ENCODE data around the gene CAMK2A.

CAMK2A gene

GRCh38 chr5:150289551-150290390 lies at the start of gene CAMK2A:
CAMK2A (minus strand) TSS chr5:150289773; CDS start chr5:150289625, 148 bp downstream.
- Mint-ChIP-seq H3K27ac (no peak within 1 kb of the TSS), H3K4me1 (ENCODE audit: low read depth) (no peaks in the 10 kb centered on the region), H3K27me3 (ENCODE audit: low read depth) (peaks cover 12% of the 10 kb centered on the region), H3K4me3 (no peak within 1 kb of the TSS), H3K9me3 (no peaks in the 10 kb centered on the region), H3K36me3 (ENCODE audit: low read depth) (no peaks in the 10 kb centered on the region)

GRCh38 chr5:150339165-150339564 lies 49.6 kb upstream of the CAMK2A start:
- Mint-ChIP-seq H3K4me1 (ENCODE audit: low read depth) (peaks cover 22% of the 10 kb centered on the region), H3K27ac (no peak overlapping the region), H3K27me3 (ENCODE audit: low read depth) (peaks cover 7% of the 10 kb centered on the region), H3K9me3 (peaks cover 3% of the 10 kb centered on the region), H3K36me3 (ENCODE audit: low read depth) (peaks cover 4% of the 10 kb centered on the region), H3K4me3 (no peak overlapping the region)

- Mint-ChIP-seq H3K9me3 (peaks cover 3% of the 10 kb centered on the region), H3K4me1 (ENCODE audit: low read depth) (peaks cover 21% of the 10 kb centered on the region), H3K4me3 (no peak overlapping the region), H3K27me3 (ENCODE audit: low read depth) (peaks cover 7% of the 10 kb centered on the region), H3K36me3 (ENCODE audit: low read depth) (peaks cover 4% of the 10 kb centered on the region), H3K27ac (no peak overlapping the region)
Observed at GRCh38 chr5:150338546-150338945, 49.0 kb upstream of the CAMK2A start.

GRCh38 chr5:150335778-150336177 lies 46.2 kb upstream of the CAMK2A start:
- Mint-ChIP-seq H3K36me3 (ENCODE audit: low read depth) (no peaks in the 10 kb centered on the region), H3K4me3 (no peak overlapping the region), H3K4me1 (ENCODE audit: low read depth) (peaks cover 4% of the 10 kb centered on the region), H3K27ac (no peak overlapping the region), H3K9me3 (no peaks in the 10 kb centered on the region), H3K27me3 (ENCODE audit: low read depth) (peaks cover 3% of the 10 kb centered on the region)

GRCh38 chr5:150333400-150333799 lies 43.8 kb upstream of the CAMK2A start:
- no peaks in the 10 kb centered on the region for H3K36me3 Mint-ChIP-seq (ENCODE audit: low read depth)
- H3K4me3 Mint-ChIP-seq: no peak overlapping the region
- no peaks in the 10 kb centered on the region for H3K4me1 Mint-ChIP-seq (ENCODE audit: low read depth)
- no peaks in the 10 kb centered on the region for H3K9me3 Mint-ChIP-seq
- H3K27me3 Mint-ChIP-seq (ENCODE audit: low read depth): peaks cover 3% of the 10 kb centered on the region
- H3K27ac Mint-ChIP-seq: no peak overlapping the region

- Mint-ChIP-seq H3K9me3 (no peaks in the 10 kb centered on the region), H3K4me3 (no peak overlapping the region), H3K27ac (no peak overlapping the region), H3K4me1 (ENCODE audit: low read depth) (no peaks in the 10 kb centered on the region), H3K27me3 (ENCODE audit: low read depth) (peaks cover 3% of the 10 kb centered on the region), H3K36me3 (ENCODE audit: low read depth) (no peaks in the 10 kb centered on the region)
Observed at GRCh38 chr5:150329881-150330876, 40.6 kb upstream of the CAMK2A start.

DNA sequence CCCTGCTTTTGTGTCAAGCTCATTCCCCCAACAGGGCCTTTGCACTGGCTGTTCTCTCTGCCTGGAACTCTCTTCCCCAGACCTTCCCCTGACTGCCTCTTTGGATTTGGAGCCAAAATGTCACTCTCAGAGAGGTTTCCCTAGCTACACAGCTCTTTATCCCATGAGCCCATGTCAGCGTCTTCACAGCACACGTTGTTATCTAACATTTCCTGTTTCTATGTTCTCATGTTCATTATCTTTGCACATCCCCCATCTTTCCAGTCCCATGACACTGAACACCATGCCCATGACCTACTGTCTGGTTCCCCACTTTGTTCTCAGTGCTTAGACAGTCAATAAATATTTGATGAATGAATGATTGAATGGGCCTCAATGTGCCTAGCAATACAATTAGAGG lies 39.5 kb upstream of the CAMK2A start:
- no peaks in the 10 kb centered on the region for H3K9me3 Mint-ChIP-seq

GRCh38 chr5:150328515-150328914 lies 38.9 kb upstream of the CAMK2A start:
- H3K4me3 Mint-ChIP-seq: no peak overlapping the region
- no peaks in the 10 kb centered on the region for H3K9me3 Mint-ChIP-seq
- no peaks in the 10 kb centered on the region for H3K4me1 Mint-ChIP-seq (ENCODE audit: low read depth)
- H3K27ac Mint-ChIP-seq: no peak overlapping the region
- peaks cover 7% of the 10 kb centered on the region for H3K27me3 Mint-ChIP-seq (ENCODE audit: low read depth)
- H3K36me3 Mint-ChIP-seq (ENCODE audit: low read depth): no peaks in the 10 kb centered on the region

More for the DNA sequence above, 39.5 kb upstream of the CAMK2A start:
- Mint-ChIP-seq H3K4me3 (no peak overlapping the region), H3K4me1 (ENCODE audit: low read depth) (no peaks in the 10 kb centered on the region), H3K27me3 (ENCODE audit: low read depth) (peaks cover 7% of the 10 kb centered on the region), H3K27ac (no peak overlapping the region), H3K36me3 (ENCODE audit: low read depth) (no peaks in the 10 kb centered on the region)

GRCh38 chr5:150327139-150327538 lies 37.6 kb upstream of the CAMK2A start:
- Mint-ChIP-seq H3K9me3 (no peaks in the 10 kb centered on the region), H3K4me3 (no peak overlapping the region), H3K4me1 (ENCODE audit: low read depth) (no peaks in the 10 kb centered on the region), H3K27me3 (ENCODE audit: low read depth) (peaks cover 7% of the 10 kb centered on the region), H3K36me3 (ENCODE audit: low read depth) (no peaks in the 10 kb centered on the region), H3K27ac (no peak overlapping the region)

GRCh38 chr5:150326707-150327106 lies 37.1 kb upstream of the CAMK2A start:
- H3K4me3 Mint-ChIP-seq: no peak overlapping the region
- no peak overlapping the region for H3K27ac Mint-ChIP-seq
- H3K9me3 Mint-ChIP-seq: no peaks in the 10 kb centered on the region
- H3K36me3 Mint-ChIP-seq (ENCODE audit: low read depth): no peaks in the 10 kb centered on the region
- no peaks in the 10 kb centered on the region for H3K4me1 Mint-ChIP-seq (ENCODE audit: low read depth)
- peaks cover 7% of the 10 kb centered on the region for H3K27me3 Mint-ChIP-seq (ENCODE audit: low read depth)

GRCh38 chr5:150325426-150325825 lies 35.9 kb upstream of the CAMK2A start:
- no peaks in the 10 kb centered on the region for H3K36me3 Mint-ChIP-seq (ENCODE audit: low read depth)
- no peak overlapping the region for H3K27ac Mint-ChIP-seq
- H3K27me3 Mint-ChIP-seq (ENCODE audit: low read depth): peaks cover 10% of the 10 kb centered on the region
- H3K9me3 Mint-ChIP-seq: no peaks in the 10 kb centered on the region
- no peak overlapping the region for H3K4me3 Mint-ChIP-seq
- no peaks in the 10 kb centered on the region for H3K4me1 Mint-ChIP-seq (ENCODE audit: low read depth)

DNA sequence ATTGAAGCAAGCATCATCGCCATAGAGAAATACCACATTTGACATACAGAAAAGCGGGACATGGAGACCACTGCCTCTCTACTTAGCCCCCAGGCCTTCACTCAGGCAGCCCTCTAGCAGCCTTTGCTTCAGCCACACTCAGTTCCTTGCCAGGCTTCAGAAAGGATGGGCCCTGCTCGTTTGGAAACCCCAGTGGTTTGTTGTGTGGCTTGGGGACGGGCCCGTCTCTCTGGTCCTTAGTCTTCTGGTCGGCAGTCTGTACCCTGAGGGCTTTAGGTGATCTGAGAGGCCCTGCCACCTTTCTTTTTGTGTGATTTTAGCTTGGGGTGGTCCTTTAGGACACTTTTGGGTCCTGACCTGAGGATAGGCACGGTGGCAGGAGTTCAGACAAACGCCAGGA lies 34.2 kb upstream of the CAMK2A start:
- no peak overlapping the region for H3K27ac Mint-ChIP-seq
- H3K27me3 Mint-ChIP-seq (ENCODE audit: low read depth): peaks cover 12% of the 10 kb centered on the region
- no peaks in the 10 kb centered on the region for H3K9me3 Mint-ChIP-seq
- no peaks in the 10 kb centered on the region for H3K36me3 Mint-ChIP-seq (ENCODE audit: low read depth)
- no peaks in the 10 kb centered on the region for H3K4me1 Mint-ChIP-seq (ENCODE audit: low read depth)
- no peak overlapping the region for H3K4me3 Mint-ChIP-seq

DNA sequence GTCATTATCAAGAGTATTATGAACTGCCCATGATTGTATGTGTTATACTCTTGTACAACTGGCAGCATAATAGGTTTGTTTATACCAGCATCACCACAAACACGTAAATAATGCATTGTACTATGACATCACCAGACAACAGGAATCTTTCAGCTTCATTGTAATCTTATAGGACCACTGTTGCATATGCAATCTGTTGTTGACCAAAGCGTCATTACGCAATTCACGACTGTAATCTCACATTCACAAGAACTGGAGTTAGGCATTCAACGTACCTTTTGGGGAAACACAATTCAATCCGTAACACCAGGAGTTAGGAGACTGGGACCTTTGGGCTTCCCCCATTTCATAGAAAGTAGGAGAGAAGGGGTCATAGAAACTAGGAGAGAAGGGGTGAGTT lies 33.5 kb upstream of the CAMK2A start:
- Mint-ChIP-seq H3K4me1 (ENCODE audit: low read depth) (no peaks in the 10 kb centered on the region), H3K27me3 (ENCODE audit: low read depth) (peaks cover 13% of the 10 kb centered on the region), H3K9me3 (no peaks in the 10 kb centered on the region), H3K27ac (no peak overlapping the region), H3K4me3 (no peak overlapping the region), H3K36me3 (ENCODE audit: low read depth) (no peaks in the 10 kb centered on the region)

DNA sequence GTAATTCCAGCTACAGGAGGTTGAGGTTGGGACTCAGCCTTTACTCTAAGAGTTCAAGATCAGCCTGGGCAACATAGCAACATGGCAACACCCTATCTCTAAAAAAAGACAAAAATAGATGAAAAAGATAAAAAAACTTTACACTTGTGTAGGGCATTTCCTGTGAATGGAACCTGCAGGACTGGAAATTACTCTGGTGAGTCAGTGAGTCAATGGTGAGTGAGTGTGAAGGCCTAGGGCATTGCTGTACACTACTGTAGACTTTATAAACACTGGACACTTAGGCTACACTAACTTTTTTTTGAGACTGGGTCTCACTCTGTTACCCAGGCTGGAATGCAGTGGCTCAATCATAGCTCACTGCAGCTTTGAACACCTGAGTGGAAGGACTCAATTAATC lies 32.6 kb upstream of the CAMK2A start:
- Mint-ChIP-seq H3K27ac (no peak overlapping the region), H3K27me3 (ENCODE audit: low read depth) (peaks cover 13% of the 10 kb centered on the region)

DNA sequence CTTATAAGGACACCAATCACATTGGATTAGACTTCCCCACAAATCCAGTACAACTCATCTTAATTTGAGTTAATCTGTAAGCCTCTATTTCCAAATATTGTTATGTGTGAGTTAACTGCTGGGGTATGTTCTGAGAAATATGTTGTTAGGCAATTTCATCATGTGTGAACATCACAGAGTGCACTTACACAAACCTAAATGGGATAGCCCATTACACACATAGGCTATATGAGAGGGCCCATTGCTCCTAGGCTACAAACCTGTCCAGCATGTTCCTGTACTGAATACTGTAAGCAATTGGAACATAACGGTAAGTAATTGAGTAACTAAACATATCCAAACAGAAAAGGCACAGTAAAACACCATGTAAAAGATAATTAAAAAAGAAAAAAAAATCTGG lies 32.2 kb upstream of the CAMK2A start:
- peaks cover 13% of the 10 kb centered on the region for H3K27me3 Mint-ChIP-seq (ENCODE audit: low read depth)

More for the DNA sequence above, 32.6 kb upstream of the CAMK2A start:
- no peaks in the 10 kb centered on the region for H3K9me3 Mint-ChIP-seq
- no peak overlapping the region for H3K4me3 Mint-ChIP-seq
- no peaks in the 10 kb centered on the region for H3K4me1 Mint-ChIP-seq (ENCODE audit: low read depth)
- no peaks in the 10 kb centered on the region for H3K36me3 Mint-ChIP-seq (ENCODE audit: low read depth)

More for the DNA sequence above, 32.2 kb upstream of the CAMK2A start:
- H3K4me3 Mint-ChIP-seq: no peak overlapping the region
- no peaks in the 10 kb centered on the region for H3K4me1 Mint-ChIP-seq (ENCODE audit: low read depth)
- H3K27ac Mint-ChIP-seq: no peak overlapping the region
- no peaks in the 10 kb centered on the region for H3K36me3 Mint-ChIP-seq (ENCODE audit: low read depth)
- no peaks in the 10 kb centered on the region for H3K9me3 Mint-ChIP-seq
